ENCODE data around the gene NOX3. TPM values are rescaled to one million over a fixed set of nuclear protein-coding genes. Genes with fewer than 3 reads are reported as not detected.

NOX3 gene
- total and polyA plus RNA-seq, 4 donors = not detected

DNA sequence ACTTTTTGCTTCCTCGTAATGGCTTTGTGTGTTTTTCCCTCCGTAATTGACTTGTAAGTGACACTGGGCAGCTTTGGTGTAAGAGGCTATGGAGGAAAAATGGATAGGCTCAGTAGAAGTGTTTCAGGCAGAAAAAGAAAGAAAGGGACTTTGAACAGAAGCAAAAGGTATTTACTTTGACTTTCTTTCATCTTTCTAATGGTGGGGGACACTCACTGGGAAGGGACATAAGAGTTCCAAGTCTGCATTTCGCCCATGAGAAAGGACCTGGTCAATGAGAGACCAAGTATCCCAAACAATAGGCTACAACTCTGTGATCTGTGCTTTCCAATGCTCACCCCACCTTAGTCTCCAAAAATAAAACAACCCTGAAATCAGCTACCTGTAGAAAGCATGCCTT lies 41.6 kb downstream of the NOX3 start:
- Histone ChIP-seq H3K9me3 (ENCODE audit: control insufficient read depth in 4 of 4, insufficient read depth in 3 of 4, low read length in 3 of 4) (peaks cover 0 to 2% (median 0%) of the 10 kb centered on the region in 4 donors), H3K4me1 (ENCODE audit: control insufficient read depth in 5 of 5, insufficient read depth in 5 of 5, low read length in 5 of 5) (peaks cover 0 to 11% (median 5%) of the 10 kb centered on the region in 5 donors), H3K4me3 (no peak overlapping the region), H3K27me3 (ENCODE audit: control insufficient read depth in 3 of 3, insufficient read depth in 3 of 3, low read length in 2 of 3) (no peaks in the 10 kb centered on the region), H3K9ac (ENCODE audit: insufficient read depth in 1 of 2, low read length in 2 of 2) (no peak overlapping the region), H3K36me3 (ENCODE audit: control insufficient read depth in 4 of 4, insufficient read depth in 4 of 4, low read length in 4 of 4) (no peaks in the 10 kb centered on the region), H3K27ac (ENCODE audit: low read depth in 1 of 2, low read length in 1 of 2) (no peak overlapping the region)
- no peak for DNase-seq
- no peak for ATAC-seq (ENCODE audit: insufficient read depth, low FRiP score)
- TF ChIP-seq, protein P1, sequence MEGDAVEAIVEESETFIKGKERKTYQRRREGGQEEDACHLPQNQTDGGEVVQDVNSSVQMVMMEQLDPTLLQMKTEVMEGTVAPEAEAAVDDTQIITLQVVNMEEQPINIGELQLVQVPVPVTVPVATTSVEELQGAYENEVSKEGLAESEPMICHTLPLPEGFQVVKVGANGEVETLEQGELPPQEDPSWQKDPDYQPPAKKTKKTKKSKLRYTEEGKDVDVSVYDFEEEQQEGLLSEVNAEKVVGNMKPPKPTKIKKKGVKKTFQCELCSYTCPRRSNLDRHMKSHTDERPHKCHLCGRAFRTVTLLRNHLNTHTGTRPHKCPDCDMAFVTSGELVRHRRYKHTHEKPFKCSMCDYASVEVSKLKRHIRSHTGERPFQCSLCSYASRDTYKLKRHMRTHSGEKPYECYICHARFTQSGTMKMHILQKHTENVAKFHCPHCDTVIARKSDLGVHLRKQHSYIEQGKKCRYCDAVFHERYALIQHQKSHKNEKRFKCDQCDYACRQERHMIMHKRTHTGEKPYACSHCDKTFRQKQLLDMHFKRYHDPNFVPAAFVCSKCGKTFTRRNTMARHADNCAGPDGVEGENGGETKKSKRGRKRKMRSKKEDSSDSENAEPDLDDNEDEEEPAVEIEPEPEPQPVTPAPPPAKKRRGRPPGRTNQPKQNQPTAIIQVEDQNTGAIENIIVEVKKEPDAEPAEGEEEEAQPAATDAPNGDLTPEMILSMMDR (IDR thresholded peaks at IDR 0.05; ENCODE audit: control extremely low read depth, extremely low read depth) = no peak
- WGBS, 2 donors = 88 to 92% methylated on average over 3 of the region's 3 CpGs

DNA sequence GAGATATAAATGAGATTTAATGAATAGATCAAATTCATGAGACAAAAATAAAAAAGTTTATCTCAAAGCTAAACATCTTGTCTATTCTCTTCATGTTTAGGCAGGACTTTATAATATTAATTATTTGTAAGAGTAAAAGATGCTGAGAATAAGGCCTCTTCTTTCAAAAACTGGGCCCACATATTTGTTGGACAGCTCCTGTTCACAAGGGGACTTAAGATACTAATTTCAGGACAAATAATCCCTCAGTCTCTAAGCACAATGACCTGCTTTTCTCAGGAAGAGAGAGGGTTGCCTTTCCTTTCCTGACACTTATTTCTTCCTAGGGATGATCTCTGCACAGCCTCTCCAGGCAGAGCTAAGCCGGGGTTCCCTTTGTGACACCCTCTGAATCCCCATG lies 43.3 kb downstream of the NOX3 start:
- Histone ChIP-seq H3K27ac (ENCODE audit: low read depth in 1 of 2, low read length in 1 of 2) (no peak overlapping the region), H3K4me1 (ENCODE audit: control insufficient read depth in 5 of 5, insufficient read depth in 5 of 5, low read length in 5 of 5) (peaks cover 0 to 1% (median under 1%) of the 10 kb centered on the region in 5 donors), H3K27me3 (ENCODE audit: control insufficient read depth in 3 of 3, insufficient read depth in 3 of 3, low read length in 2 of 3) (no peaks in the 10 kb centered on the region), H3K36me3 (ENCODE audit: control insufficient read depth in 4 of 4, insufficient read depth in 4 of 4, low read length in 4 of 4) (no peaks in the 10 kb centered on the region), H3K4me3 (no peak overlapping the region), H3K9me3 (ENCODE audit: control insufficient read depth in 4 of 4, insufficient read depth in 3 of 4, low read length in 3 of 4) (peaks cover 0 to 2% (median 0%) of the 10 kb centered on the region in 4 donors), H3K9ac (ENCODE audit: insufficient read depth in 1 of 2, low read length in 2 of 2) (no peak overlapping the region)
- ATAC-seq (ENCODE audit: insufficient read depth, low FRiP score) (no peak), DNase-seq (peak in 2 of 3 donors; percentile 21 to 59)
- 87 to 91% methylated on average over 1 of the region's 1 CpG for WGBS, 2 donors
- TF ChIP-seq, protein P1 (IDR thresholded peaks at IDR 0.05; ENCODE audit: control extremely low read depth, extremely low read depth) = no peak

DNA sequence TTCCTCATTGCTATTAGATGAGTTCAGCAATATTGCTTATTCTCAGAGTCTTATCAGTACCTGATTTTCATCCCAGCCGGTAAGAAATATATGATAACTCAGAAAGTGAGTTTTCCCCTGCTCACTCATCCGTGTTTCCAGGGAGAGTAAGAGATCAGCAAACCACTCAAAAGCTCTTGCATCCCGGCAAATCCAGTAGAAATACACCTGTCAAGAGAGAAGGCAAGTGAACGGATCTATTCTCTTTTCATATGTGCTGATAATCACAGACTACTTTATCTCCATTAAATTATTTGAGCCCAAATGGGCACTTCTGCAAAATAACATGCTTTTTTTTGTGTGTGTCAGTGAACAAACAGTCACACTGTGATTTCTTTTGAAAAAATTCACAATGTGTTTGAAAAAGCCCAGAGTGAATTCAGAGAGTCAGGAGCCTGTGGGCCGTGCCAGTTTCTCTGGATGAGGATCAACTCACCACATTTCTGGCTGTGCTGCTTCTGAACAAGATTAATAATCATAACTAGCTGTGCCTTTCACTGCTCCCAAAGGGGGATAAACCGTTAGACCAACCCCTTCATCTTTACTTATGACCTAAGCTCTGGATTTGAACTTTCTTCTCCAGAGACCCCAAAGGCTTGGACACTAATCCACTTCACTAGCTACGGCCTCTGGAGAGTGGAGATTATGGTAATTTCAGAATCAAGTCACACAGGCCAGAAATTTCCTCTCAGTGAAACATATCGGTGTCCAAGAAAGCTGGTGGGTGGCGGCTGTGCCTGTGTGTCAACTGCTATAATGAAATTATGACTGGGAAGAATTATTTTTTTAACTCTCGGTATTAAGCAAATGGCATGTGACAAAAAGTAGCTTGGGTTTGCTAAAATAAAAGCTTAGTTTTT lies 44.2 kb downstream of the NOX3 start:
- Histone ChIP-seq H3K9me3 (ENCODE audit: control insufficient read depth in 4 of 4, insufficient read depth in 3 of 4, low read length in 3 of 4) (peaks cover 0 to 2% (median 0%) of the 10 kb centered on the region in 4 donors), H3K27ac (ENCODE audit: low read depth in 1 of 2, low read length in 1 of 2) (no peak overlapping the region), H3K36me3 (ENCODE audit: control insufficient read depth in 4 of 4, insufficient read depth in 4 of 4, low read length in 4 of 4) (no peaks in the 10 kb centered on the region), H3K4me1 (ENCODE audit: control insufficient read depth in 5 of 5, insufficient read depth in 5 of 5, low read length in 5 of 5) (peaks cover 0 to 1% (median 0%) of the 10 kb centered on the region in 5 donors), H3K27me3 (ENCODE audit: control insufficient read depth in 3 of 3, insufficient read depth in 3 of 3, low read length in 2 of 3) (no peaks in the 10 kb centered on the region), H3K9ac (ENCODE audit: insufficient read depth in 1 of 2, low read length in 2 of 2) (peak overlapping the region in 1 of 2 donors; percentile 31), H3K4me3 (no peak overlapping the region)
- DNase-seq (no peak), ATAC-seq (ENCODE audit: insufficient read depth, low FRiP score) (no peak)
- WGBS, 2 donors = 78 to 89% methylated on average over 10 of the region's 10 CpGs
- TF ChIP-seq, protein P1 (IDR thresholded peaks at IDR 0.05; ENCODE audit: control extremely low read depth, extremely low read depth) = no peak

All from lung (tissue), 12 donors.